ENCODE results near the gene FAM167B.

FAM167B gene

DNA sequence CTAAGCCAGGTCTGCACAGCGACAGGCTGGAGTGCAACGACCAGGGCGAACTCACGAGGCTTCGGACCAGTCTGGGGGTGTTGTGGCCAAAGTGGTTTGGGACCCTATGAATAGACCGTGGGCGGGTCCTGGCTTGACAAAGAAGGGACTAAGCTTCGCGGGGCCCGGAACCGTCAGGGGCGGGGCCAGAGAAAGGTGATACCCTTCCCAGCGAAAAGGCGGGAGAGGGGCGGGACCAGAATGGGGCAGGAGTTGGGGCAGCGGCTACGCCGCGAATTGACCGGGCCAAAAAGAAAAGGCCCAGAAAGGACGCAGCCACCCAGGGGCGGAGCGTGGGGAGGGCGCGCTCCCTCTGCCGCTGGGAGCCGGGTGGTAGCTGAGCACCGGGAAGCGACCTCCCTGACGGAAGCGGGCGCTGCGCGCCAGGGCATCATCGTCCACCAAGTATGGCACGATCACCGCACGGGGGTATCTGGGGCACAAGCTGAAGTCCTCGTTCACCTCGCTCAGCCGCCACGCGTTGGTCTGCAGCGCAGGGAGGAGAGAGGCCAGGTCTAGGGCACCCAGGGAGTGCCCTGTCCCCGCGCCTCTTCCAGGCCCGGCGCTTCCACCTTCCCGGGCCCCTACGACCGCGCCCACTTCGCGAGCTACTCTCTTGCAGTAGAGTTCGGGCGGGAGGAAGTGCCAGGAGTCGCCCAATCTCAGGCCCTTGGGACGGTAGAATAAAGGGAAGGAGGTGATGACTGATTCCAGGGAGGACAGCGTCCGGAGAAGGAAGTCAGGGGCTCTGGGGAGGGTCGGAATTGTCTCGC lies 6.7 kb upstream of the FAM167B start:
- TF ChIP-seq, protein P1, sequence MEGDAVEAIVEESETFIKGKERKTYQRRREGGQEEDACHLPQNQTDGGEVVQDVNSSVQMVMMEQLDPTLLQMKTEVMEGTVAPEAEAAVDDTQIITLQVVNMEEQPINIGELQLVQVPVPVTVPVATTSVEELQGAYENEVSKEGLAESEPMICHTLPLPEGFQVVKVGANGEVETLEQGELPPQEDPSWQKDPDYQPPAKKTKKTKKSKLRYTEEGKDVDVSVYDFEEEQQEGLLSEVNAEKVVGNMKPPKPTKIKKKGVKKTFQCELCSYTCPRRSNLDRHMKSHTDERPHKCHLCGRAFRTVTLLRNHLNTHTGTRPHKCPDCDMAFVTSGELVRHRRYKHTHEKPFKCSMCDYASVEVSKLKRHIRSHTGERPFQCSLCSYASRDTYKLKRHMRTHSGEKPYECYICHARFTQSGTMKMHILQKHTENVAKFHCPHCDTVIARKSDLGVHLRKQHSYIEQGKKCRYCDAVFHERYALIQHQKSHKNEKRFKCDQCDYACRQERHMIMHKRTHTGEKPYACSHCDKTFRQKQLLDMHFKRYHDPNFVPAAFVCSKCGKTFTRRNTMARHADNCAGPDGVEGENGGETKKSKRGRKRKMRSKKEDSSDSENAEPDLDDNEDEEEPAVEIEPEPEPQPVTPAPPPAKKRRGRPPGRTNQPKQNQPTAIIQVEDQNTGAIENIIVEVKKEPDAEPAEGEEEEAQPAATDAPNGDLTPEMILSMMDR (conservative IDR thresholded peaks at IDR 0.05): peak; percentile 42
- H3K27ac ChIP-seq: peak overlapping the region; percentile 84

DNA sequence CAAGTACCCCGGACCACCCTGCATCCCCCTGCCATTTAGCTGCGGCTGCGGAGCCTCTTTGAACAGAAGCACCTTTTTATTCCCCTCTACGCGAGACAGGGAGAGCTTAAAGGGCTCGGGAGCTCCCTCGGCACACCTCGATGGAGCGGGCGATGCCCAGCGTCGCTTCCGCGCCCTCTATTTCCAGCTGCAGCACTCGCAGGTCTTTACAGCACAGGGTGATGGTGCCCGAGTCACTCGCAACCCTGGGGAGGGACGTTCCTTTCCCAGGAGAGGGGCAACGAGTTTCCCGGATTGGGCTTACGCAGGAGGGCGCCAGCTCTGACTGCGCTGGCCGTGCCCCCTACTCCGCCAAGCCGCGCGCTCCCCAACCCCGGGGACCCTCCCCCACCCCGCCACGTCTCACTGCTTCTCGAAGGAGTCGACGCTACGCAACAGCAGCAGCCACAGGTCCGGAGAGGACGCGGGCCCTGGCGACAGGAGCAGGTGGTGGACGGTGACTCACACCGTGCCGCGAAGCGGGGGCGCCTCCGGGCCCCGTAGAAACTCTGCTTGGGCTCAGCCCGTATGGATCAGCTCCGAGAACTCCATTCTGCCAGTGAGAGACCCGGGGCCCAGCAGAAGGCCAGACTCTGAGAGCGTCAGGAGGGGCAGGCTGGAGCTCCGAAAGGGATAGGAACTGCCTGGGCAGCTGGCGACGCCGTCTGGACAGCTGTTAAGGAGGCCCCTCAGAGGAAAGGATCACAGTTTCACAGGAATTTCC lies 5.8 kb upstream of the FAM167B start:
- TF ChIP-seq, protein P1 (conservative IDR thresholded peaks at IDR 0.05): no peak
- H3K27ac ChIP-seq: peak overlapping the region; percentile 84

DNA sequence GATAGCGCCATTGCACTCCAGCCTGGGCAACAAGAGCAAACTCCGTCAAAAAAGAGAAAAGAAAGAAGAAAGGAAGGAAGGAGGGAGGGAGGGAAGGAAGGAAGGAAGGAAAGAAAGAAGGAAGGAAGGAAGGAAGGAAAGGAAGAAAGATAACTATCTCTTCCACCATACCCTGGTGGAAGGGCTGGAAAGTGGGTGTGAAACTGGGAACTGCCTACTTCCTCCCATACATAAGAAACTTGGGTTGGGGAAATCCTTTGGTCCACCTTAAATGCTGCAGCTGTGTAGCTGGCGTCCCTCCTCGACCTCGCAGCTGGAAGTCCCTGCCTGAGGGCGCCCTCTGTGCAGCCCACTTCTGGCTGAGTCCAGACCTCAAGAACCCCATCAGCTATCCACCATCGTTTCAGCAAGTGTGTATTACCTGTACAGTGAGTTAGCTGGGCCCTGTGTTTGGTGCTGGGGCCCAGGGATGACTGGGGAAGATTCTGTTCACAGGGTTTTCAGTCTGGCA lies 4.6 kb upstream of the FAM167B start:
- H3K27ac ChIP-seq: peak overlapping the region; percentile 84
- TF ChIP-seq, protein P1 (conservative IDR thresholded peaks at IDR 0.05): no peak

DNA sequence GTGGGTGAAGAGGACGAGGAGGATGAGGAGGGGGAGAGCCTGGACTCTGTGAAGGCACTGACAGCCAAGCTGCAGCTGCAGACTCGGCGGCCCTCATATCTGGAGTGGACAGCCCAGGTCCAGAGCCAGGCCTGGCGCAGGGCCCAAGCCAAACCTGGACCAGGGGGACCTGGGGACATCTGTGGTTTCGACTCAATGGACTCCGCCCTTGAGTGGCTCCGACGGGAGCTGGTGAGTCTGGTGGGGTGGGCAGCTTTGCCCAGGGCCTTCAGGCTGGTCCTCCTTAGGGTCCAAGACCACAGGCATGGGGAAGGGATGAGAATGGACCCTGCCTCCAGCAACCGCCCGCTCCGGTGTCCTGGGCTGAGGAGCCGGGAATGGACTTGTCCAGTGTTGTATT lies 430 bp downstream of the FAM167B start:
- H3K27ac ChIP-seq: no peak overlapping the region
- TF ChIP-seq, protein P1 (conservative IDR thresholded peaks at IDR 0.05): no peak

DNA sequence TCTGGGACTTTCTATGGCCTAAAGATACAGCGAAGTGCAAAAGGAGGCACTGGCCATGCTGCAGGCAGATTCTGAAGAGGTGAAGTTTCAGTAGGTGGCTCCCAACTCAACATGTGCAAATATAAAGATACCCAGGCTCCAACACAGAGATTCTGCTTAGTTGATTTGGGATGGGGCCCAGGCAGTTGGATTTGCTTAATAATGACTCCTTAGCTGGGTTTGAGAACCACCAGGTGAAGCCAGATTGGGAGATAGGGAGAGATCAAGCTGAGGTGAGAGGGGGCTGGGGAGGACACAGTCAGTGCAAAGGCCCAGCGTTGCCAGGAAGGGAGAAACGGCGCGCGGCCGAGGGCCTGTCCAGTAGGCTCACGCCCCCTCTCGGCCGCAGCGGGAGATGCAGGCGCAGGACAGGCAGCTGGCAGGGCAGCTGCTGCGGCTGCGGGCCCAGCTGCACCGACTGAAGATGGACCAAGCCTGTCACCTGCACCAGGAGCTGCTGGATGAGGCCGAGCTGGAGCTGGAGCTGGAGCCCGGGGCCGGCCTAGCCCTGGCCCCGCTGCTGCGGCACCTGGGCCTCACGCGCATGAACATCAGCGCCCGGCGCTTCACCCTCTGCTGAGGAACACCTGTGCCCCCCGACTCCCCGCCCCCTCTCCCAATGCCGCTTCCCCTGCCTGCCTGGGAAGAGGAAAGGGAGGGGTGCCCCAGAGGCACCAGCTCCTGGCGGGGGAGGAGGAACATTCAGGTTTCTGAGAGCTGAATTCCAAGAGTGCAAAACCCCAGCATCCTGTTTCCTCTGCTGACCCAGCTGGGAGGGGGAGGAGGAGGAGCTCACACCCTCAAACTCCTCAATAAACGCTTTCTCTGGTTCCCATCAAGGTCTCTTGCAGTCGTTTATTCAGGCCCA lies 1.2 kb downstream of the FAM167B start:
- TF ChIP-seq, protein P1 (conservative IDR thresholded peaks at IDR 0.05): peak; percentile 23; the same call in 1 of the 2 replicates
- H3K27ac ChIP-seq: no peak overlapping the region

DNA sequence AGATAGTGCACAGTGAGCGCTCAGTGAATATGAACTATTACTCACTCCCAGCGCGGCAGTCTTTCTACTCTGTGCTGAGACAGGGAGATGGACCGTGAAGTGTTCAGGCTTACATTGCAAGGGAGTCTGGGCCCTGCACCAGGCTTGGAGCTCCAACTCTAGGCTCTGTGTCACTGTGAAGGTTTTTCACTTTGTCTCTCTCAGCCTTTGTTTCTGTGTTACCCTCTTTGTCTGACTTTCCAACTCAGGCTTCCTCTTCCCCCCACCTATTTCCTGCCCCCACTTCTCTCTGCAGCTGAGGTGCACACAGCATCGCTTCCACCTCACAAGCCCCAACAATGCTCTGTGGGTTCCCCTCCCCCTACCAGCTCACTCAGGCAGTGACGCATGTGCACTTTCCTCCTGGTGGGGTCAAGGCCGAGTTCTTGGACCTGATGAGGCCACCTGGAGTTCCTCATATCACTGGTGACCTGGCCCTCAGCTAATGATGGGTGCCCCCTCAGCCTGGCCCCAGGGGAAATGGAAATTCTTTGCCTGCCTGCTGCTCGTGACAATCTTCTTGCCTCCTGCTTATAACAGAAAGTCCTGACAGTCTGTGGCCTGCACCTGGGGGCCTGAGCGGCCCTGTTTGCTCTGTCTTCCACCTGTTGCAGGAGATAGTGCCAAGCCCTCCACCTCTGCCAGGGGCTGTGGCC lies 3.0 kb downstream of the FAM167B start:
- TF ChIP-seq, protein P1 (conservative IDR thresholded peaks at IDR 0.05): no peak
- no peak overlapping the region for H3K27ac ChIP-seq
